T47D (cell line): ENCODE data around the gene SENP5.

Experiments
- DNase-seq, 2 experiments: peaks; one replicate each; pipeline versions ENCODE4 v3.0.0 to v3.0.0-alpha.2; 2011 to 2012; ENCODE audit warnings: low read depth in 1 of 2, low spot score in 1 of 2
- JUND ChIP-seq: IDR thresholded peaks from 2 replicates; pipeline ENCODE4 v1.6.1; 2012; ENCODE audit warnings: low read depth
- in situ Hi-C: cut with HindIII; loops from 2 replicates; pipeline ENCODE4 v1.10.0; 2016; ENCODE audit warnings: low sequenced_read_pairs, low pct_unique_long_range_greater_than_20kb

The SENP5 gene

GRCh38 chr3:196902296-196902695 lies 34.6 kb downstream of the SENP5 start:
- DNase-seq = no peak
- in situ Hi-C loops = no loop called here
- TF ChIP-seq JUND = no peak

- TF ChIP-seq JUND = no peak
- DNase-seq = no peak
- in situ Hi-C loops = no loop called here
These were observed 36.0 kb downstream of the SENP5 start for GRCh38 chr3:196903740-196904139.

DNA sequence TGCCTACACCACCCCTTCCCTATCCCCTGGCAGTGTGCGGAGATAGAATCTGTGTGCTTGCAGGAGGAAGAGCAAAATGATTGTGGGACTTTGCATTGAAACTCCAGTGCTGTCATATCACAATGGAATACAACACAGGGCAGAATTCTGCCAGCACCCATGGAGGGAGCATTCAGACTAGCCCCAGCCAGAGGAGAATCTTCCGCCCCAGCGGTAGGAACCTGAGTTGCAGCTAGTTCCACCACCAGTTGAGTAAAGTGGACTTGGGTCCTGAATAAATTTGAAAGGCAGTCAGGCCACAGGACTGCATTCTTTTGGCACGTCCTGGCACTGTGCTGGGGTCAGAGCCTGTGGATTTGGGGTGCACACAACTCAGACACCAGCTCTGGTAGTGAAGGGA lies 47.1 kb downstream of the SENP5 start:
- in situ Hi-C loops = no loop called here
- DNase-seq = no peak
- no peak for TF ChIP-seq JUND

DNA sequence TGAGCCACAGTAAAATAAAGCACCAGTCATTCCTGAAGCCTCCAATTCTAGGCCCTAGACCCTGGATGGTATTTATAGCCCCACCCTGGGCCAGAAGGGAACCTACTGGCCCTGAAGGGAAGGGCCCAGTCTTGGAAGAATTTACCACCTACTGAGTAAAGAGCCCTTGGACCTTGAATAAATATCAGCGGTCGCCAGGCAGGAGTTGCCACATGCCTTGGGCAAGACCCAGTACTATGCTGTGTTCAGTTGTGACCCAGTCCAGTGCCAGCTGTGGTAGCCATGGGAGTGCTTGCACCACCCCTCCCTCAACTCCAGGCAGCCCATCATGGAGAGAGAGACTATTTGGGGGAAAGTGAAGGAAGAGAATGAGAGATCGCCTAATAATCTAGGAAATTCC lies 47.7 kb downstream of the SENP5 start:
- no peak for TF ChIP-seq JUND
- no peak for DNase-seq
- in situ Hi-C loops = no loop called here

DNA sequence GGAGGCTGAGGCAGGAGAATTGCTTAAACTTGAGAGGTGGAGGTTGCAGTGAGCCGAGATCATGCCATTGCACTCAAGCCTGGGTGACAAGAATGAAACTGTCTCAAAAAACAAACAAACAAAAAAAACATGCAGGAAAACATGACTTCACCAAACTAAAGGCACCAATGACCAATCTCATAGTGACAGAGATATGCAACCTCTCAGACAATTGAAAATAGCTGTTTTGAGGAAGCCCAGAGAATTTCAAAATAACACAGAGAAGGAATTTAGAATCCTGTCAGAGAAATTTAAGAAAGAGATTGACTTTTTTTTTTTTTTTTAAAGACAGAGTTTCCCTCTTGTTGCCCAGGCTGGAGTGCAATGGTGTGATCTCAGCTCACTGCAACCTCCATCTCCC lies 48.5 kb downstream of the SENP5 start:
- in situ Hi-C loops = no loop called here

GRCh38 chr3:196916995-196917394 lies 49.3 kb downstream of the SENP5 start:
- no peak for TF ChIP-seq JUND
- in situ Hi-C loops = no loop called here
- no peak for DNase-seq

More for the DNA sequence above, 48.5 kb downstream of the SENP5 start:
- DNase-seq = no peak
- TF ChIP-seq JUND = no peak

- TF ChIP-seq JUND = no peak
- in situ Hi-C loops = no loop called here
- DNase-seq = peak in 1 of 2 experiments; percentile 33
These were observed 51.2 kb downstream of the SENP5 start for GRCh38 chr3:196918968-196919367.

DNA sequence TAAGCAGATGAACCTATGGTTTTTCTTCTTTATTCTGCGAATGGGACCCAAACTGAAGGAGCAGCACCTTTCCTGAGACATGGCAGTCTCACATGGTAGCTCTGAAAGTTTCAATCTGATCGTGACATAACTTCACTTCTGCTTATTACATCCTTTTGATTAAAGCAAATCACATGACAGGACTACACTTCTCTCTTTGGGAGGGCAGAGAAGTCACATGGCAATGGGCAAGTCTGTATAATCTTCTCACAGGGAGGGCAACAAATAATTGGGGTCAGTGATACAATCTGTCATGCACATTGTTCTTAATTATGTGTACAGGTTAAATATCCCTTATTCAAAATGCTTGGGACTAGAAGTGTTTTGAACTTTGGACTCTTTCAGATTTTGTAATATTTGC lies 53.0 kb downstream of the SENP5 start:
- no peak for DNase-seq
- no peak for TF ChIP-seq JUND
- in situ Hi-C loops = no loop called here

DNA sequence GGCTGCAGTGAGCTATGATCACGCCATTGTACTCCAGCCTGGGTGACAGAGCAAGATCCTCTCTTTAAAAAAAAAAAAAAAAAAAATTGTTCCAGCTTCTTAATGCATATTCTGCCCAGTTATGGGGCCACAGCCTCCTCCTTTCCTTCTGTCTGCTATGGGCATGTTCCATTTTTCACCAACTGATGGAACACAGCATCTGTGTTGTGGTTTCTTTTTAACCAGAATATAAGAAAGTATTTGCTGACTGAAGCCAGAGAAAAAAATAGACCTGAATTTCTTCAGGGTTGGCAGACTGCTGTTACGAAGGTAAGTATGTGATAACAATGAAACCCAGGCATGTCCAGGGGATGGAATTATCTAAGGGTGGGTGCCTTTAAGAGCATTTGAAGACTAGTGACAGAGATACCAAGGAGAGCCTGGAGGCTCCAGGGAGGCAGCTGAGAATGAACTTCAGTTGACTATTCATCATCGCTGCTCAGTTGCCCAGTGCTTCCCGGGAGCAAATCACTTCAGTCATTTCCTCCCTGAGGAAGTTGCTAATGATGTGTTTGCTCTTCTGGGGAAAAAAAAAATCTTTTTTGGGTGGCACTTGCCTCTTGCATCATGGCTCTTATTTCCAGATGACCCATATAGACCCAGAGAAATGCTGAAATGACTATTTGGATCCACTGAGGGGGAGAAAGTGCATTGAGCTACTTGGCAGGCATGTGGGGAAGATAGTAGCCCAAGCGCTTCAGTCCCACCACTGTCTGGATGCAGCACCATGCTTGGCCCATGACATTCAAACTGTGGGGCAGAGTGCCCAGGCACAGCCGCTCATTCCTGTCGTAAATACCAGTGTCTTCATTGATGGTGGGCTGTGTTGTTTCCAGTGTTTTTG lies 60.1 kb downstream of the SENP5 start:
- no peak for DNase-seq
- TF ChIP-seq JUND = no peak
- in situ Hi-C loops = no loop called here

- in situ Hi-C loops = no loop called here
- no peak for TF ChIP-seq JUND
- DNase-seq = no peak
These were observed 63.4 kb downstream of the SENP5 start for GRCh38 chr3:196931157-196931556.

GRCh38 chr3:196931828-196932587 lies 64.3 kb downstream of the SENP5 start:
- TF ChIP-seq JUND = no peak
- in situ Hi-C loops = no loop called here
- DNase-seq = no peak

DNA sequence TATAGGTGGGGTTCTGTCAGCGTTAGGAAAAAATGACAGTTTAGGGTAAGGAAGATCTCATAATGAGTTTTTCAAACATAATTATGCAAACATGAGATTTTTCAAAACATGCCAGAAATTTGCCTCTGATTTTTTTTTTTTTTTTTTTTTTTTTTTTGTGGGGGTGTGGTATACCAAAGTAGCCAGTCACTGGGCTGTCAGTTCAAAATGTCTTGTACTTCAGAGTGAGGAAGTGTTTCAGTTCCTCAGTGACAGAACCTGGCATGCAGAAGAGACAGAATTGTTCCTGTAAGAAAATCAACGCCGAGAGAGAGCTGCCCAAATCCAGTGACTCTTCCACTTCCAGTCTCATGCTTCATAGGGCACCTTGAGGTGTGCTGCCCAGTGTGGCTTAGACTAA lies 64.9 kb downstream of the SENP5 start:
- DNase-seq = no peak
- in situ Hi-C loops = no loop called here
- no peak for TF ChIP-seq JUND

DNA sequence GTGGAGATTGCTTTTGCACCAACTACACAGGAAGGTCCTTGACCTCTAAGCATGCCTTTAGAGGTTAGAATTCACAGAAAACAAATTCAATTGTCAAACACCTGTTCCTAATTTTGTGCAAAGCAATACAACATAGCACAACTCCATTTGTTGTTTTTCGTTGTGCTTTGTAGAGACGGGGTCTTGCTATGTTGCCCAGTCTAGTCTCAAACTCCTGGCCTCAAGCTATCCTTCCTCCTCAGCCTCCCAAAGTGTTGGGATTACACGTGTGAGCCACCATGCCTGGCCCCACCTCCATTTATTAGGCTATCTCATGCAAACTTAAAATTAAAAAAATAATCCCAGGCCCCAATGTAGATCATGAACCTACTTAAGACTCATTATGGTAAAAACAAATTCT lies 68.6 kb downstream of the SENP5 start:
- in situ Hi-C loops = no loop called here
- no peak for DNase-seq
- TF ChIP-seq JUND = no peak
